ENCODE data around the gene SPOCK2. TPM values are rescaled to one million over a fixed set of nuclear protein-coding genes. Genes with fewer than 3 reads are reported as not detected.

SPOCK2 gene
- polyA plus RNA-seq, 1 donor from 2014 or later: 5.6 TPM

- no peaks in the 10 kb centered on the region for H3F3A ChIP-seq (ENCODE audit: insufficient read depth, low read length, poor library complexity, severe bottlenecking)
- H3K4me2 ChIP-seq (ENCODE audit: low read length): no peak overlapping the region
- no peak overlapping the region for H2AFZ ChIP-seq (ENCODE audit: low read depth, low read length)
- H3K27ac ChIP-seq (ENCODE audit: low read length): no peak overlapping the region
- H4K20me1 ChIP-seq (ENCODE audit: insufficient read depth): no peaks in the 10 kb centered on the region
- no peak overlapping the region for H3K9ac ChIP-seq (ENCODE audit: low read length)
- H3K4me3 ChIP-seq (ENCODE audit: low read length): no peak overlapping the region
- H3K9me3 ChIP-seq (ENCODE audit: low read length): no peaks in the 10 kb centered on the region
- H3K36me3 ChIP-seq (ENCODE audit: insufficient read depth, low read length): no peaks in the 10 kb centered on the region
- no peaks in the 10 kb centered on the region for H3K27me3 ChIP-seq (ENCODE audit: insufficient read depth, low read depth, low read length)
- no peak for TF ChIP-seq MXI1 (conservative IDR thresholded peaks at IDR 0.05; ENCODE audit: poor library complexity, severe bottlenecking)
- TF ChIP-seq REST (IDR thresholded peaks at IDR 0.05; ENCODE audit: borderline replicate concordance): no peak
- no peak for TF ChIP-seq POLR2AphosphoS5 (IDR thresholded peaks at IDR 0.05)
- H3K79me2 ChIP-seq (replicated peaks; ENCODE audit: insufficient read depth, low read length): no peaks in the 10 kb centered on the region
- H3K9me2 ChIP-seq (ENCODE audit: insufficient read depth, low read length): no peaks in the 10 kb centered on the region
Measured at GRCh38 chr10:72012796-72013195, 75.6 kb downstream of the SPOCK2 start.

GRCh38 chr10:72011976-72012512, 76.3 kb downstream of the SPOCK2 start:
- Histone ChIP-seq H3K36me3 (ENCODE audit: insufficient read depth, low read length) (no peaks in the 10 kb centered on the region), H4K20me1 (ENCODE audit: insufficient read depth) (no peaks in the 10 kb centered on the region), H3K4me2 (ENCODE audit: low read length) (no peak overlapping the region), H3K4me3 (ENCODE audit: low read length) (no peak overlapping the region), H3K9me3 (ENCODE audit: low read length) (no peaks in the 10 kb centered on the region), H3K9me2 (ENCODE audit: insufficient read depth, low read length) (no peaks in the 10 kb centered on the region), H3K27me3 (ENCODE audit: insufficient read depth, low read depth, low read length) (no peaks in the 10 kb centered on the region), H3F3A (ENCODE audit: insufficient read depth, low read length, poor library complexity, severe bottlenecking) (no peaks in the 10 kb centered on the region), H2AFZ (ENCODE audit: low read depth, low read length) (no peak overlapping the region), H3K9ac (ENCODE audit: low read length) (no peak overlapping the region), H3K27ac (ENCODE audit: low read length) (no peak overlapping the region), H3K79me2 (replicated peaks; ENCODE audit: insufficient read depth, low read length) (no peaks in the 10 kb centered on the region)
- TF ChIP-seq MXI1 (conservative IDR thresholded peaks at IDR 0.05; ENCODE audit: poor library complexity, severe bottlenecking) (no peak), CTCF (IDR thresholded peaks at IDR 0.05; ENCODE audit: poor library complexity, severe bottlenecking) (no peak), SMC3 (conservative IDR thresholded peaks at IDR 0.05; ENCODE audit: poor library complexity) (no peak), POLR2AphosphoS5 (IDR thresholded peaks at IDR 0.05) (no peak), EP300 (conservative IDR thresholded peaks at IDR 0.05; ENCODE audit: poor library complexity, severe bottlenecking) (no peak), TAF1 (IDR thresholded peaks at IDR 0.05; ENCODE audit: low read depth) (no peak), REST (IDR thresholded peaks at IDR 0.05; ENCODE audit: borderline replicate concordance) (no peak), RAD21 (conservative IDR thresholded peaks at IDR 0.05) (no peak), EZH2 (IDR thresholded peaks at IDR 0.05; ENCODE audit: borderline replicate concordance, insufficient read depth, low read length, poor library complexity, severe bottlenecking) (no peak)
